ENCODE measurements around the gene GRIK4.
"Not testable (repeated sequence)": the region's sequence is repeated elsewhere in the genome, so short reads cannot be mapped to it uniquely, and the experiment has no call there.

GRIK4 gene

GRCh38 chr11:120610111-120610510, 98.6 kb downstream of the GRIK4 start:
- DNase-seq: no peak

GRCh38 chr11:120611581-120611980, 100.0 kb downstream of the GRIK4 start:
- no peak for DNase-seq

- no peak for DNase-seq
Observed at GRCh38 chr11:120612513-120613263, 101.1 kb downstream of the GRIK4 start.

GRCh38 chr11:120613264-120614226, 102.0 kb downstream of the GRIK4 start:
- DNase-seq: no peak

GRCh38 chr11:120615391-120615790, 103.8 kb downstream of the GRIK4 start:
- DNase-seq: no peak

GRCh38 chr11:120618399-120618798, 106.9 kb downstream of the GRIK4 start:
- DNase-seq: no peak

DNA sequence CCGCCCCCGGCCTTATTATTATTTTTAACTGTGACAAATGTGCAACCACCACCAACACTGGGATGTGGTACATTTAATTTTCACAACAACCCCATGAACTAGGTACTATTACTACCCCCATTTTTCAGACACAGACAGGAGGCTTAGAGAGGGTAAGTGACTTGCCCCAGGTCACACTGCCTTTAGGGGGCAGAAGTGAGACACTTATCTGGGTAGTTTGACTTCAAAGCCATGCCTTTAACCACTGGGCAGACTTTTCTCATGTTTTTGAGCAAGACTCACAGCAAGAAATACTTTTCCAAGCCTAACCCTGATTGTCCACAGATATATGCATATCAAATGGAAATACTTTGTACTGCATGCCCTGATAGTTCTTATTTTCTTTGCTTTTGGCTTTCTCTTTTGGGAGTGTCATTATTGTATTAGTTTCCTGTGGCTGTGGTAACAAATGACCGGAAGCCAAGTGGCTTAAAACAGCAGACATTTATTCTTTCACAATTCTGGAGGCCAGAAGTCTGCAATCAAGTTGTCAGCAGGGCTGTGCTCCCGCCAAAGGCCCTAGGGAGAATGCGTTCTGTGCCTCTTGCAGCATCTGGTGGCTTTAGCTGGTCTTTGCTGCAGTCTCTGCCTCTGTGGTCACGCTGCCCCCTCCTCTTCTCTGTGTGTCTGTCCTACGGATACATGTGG, 110.8 kb downstream of the GRIK4 start:
- DNase-seq: peak; percentile 2 to 6

DNA sequence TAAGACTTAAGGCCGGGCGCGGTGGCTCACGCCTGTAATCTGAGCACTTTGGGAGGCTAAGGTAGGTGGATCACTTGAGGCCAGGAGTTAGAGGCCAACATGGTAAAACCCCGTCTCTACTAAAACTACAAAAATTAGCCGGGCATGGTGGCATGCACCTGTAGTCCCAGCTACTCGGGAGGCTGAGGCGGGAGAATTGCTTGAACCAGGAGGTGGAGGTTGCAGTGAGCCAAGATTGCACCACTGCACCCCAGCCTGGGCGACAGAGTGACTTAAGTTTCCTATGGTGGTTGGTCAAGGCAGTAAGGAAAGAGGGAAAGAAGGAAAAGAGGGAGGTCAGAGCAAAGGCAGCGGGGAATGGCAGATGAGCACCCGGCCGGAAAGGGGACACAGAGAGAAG, 113.4 kb downstream of the GRIK4 start:
- not testable (repeated sequence) for DNase-seq

DNA sequence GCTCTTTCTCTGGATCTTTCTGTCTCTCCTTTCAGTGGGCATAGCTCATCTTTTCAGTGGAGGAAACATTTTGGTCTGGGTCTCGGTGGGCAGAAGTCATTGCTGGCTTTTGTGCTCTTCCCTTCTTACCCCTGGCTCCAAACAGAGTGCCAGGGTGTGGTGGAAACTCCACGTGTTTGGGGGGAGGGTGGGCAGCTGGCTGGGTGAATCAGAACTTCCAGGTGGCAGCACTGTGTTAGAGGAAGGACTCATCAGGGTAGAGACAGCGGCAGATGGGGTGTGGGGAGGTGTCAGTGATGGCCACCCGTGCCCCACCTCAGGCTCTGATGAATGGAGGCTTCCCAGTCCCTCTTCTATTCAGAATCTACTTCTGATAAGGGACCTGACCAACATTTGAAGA, 114.0 kb downstream of the GRIK4 start:
- DNase-seq: no peak

DNA sequence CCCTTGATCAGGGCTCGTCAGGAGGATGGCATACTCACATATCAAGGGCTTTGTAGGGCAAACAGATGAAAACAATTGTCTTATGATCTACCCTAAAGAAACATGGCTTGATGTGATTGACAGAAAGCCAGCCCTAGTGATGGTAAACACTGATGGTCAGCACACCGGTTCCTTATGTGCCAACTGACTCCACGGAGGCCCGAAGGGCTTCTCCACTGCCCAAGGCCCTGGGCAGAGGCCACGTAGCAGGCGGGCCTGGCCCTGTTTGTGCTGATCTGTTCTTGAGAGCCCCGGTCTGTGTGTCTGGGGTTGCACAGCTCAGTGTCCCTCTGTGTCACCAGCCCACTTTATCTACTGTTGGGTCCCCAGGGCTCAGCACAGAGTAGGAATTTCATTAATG, 115.2 kb downstream of the GRIK4 start:
- DNase-seq: no peak

- DNase-seq: no peak
Observed at GRCh38 chr11:120627327-120628163, 116.0 kb downstream of the GRIK4 start.

DNA sequence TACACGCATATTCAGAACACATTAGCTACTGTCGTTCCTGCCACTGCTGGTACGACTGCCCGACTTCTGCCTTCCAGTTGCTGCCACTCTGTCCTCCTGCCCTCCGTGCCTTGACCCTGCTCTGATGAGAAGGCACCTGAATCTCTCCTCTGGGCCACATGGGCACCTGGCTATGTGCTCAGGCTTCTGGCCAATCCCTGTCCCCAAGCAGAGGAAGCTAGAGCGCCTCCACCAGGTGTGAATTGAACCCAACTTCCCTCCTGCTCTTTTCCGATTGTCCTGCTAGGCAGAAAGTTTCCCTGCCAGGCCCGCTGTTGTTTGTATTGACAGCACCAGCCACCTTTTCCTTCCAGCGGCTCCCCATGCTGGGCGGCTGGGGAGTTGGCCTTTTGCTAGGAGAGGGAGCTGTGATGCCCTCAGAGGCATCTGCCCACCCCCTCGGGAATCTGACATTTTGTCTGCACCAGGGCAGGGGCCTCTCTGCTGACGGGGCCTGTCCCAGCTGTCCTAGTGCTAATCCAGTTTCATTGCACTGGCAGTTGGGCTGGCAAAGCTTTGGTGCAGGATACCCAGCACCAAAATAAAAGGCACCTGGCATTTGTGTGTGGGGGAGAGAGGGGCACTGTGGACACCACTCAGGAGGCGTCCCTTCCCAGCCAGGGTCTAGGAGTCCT, 118.0 kb downstream of the GRIK4 start:
- no peak for DNase-seq

DNA sequence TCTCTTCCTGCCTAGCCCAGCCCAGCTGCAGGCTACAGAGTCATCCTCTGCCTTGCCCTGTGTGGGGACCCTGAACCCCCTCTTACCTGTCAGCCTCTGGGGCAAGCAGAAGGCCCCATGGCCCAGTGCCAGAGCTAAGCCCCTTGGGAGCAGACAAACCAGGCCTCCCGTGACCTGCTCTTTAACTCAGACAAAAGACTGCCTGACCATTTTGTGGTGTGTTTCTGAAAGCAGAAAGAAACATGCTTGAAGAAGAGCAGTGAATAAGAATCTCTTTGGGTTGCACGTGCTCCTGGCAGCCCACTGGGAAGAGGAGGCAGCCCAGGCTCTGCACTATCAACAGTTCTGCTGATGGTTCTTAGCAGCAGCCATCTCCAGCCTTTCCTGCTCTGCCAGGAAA, 118.6 kb downstream of the GRIK4 start:
- no peak for DNase-seq

- no peak for DNase-seq
Observed at GRCh38 chr11:120632579-120632978, 121.0 kb downstream of the GRIK4 start.

DNA sequence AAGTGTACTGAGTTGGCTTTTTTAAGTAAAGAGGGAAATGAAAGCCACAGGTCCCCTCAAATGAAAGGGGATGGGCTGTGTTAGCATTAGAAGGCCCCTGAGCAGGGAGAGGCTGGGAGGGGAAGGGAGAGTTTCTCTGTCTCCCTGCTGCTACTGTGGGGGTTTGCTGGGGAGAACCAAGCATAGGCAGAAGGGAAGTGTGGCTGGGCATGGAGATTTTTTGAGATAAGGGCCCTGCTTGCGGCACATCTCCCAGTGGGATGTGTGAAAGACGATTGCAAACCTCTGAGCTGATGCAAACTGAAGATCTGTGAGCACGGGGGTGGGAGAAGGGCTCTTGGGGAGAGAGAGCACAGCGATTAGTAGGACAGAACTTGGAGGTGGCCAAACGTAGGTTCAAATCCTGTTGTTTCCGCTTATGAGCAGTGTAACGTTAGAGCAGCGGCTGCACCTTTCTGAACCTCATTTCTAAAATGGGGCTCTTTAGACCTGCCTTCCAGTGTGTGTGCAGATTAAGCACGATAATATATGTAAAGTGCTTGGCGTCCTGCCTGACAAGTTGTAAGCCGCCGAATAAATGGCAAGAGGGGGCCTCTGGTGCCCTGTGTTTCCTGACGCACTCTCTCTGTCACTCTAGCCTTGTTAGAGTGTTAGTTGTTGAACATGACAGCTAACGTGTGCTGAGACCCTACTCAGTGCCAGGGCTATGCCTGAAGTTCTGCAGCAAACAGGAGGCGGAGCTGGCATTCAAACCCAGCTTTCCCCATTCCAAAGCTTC, 122.3 kb downstream of the GRIK4 start:
- DNase-seq: no peak

DNA sequence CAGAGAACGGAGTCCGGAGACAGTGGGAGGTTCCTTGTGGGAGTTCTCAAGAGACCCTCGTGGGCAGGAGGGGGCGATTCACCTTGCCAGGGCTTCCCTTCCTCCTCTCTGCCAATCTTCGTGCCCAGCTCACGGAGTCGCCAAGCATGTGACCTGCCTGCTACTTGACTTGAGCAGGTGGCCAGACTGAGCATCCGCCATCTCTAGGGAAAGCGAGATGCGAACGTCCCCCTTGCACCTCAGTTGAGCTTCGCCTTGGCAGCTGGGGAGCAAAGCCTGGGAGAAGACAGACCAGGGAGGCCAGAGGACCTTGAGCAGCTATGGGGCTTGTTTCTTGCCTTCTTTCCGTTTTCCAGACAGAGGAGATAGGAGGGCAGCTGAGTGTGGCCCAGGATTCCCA, 123.2 kb downstream of the GRIK4 start:
- no peak for DNase-seq

DNA sequence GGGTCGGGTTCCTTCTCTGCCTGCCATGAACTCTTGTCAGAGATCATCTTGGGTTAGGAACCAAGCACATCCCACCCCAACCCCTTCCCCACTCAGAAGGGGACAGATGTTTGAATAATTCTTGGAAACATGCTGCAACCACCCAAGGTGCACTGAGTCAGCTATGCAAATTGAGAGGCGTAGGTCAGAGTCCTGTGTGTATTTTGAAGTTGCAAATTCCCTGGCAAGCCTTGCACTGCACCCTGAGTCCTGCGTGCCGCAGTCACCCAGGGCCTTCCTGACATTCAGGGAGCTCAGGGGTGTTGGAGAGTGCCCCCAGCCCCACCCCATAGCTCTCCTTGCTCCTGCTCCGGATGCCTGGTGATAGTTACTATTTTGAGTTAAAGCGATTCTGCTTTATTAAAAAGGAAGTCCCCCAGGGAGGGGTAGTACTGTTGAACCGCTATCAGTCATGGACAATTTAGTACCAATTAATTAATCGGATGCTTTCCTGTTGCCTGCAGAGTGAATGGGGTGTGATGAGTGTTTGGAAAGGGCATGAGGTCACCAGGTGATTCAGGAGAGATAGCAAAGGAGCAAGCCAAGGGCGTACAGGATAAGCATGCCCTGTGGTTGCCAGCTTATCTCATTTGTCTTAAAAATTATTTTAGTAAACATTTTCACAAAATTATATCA, 123.7 kb downstream of the GRIK4 start:
- no peak for DNase-seq

DNA sequence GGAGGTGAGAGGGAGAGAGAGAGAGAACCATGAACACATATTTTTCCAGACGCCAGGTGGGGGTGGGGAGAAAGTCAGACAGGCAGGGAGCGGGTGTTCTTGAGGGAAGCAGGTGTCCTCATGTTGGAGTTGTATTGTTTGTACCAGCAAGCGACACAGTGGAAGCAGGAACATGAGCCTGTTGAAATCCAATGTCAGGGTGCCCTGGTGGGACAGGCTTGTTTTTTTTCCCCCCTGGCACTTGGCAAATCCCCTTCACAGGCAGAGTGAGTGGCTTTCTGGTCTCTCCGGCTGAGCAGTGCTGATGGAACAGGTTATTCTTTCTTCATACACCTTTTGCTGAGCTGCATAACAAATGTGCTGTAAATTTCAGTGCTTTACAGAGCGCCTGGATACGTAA, 125.6 kb downstream of the GRIK4 start:
- no peak for DNase-seq

DNA sequence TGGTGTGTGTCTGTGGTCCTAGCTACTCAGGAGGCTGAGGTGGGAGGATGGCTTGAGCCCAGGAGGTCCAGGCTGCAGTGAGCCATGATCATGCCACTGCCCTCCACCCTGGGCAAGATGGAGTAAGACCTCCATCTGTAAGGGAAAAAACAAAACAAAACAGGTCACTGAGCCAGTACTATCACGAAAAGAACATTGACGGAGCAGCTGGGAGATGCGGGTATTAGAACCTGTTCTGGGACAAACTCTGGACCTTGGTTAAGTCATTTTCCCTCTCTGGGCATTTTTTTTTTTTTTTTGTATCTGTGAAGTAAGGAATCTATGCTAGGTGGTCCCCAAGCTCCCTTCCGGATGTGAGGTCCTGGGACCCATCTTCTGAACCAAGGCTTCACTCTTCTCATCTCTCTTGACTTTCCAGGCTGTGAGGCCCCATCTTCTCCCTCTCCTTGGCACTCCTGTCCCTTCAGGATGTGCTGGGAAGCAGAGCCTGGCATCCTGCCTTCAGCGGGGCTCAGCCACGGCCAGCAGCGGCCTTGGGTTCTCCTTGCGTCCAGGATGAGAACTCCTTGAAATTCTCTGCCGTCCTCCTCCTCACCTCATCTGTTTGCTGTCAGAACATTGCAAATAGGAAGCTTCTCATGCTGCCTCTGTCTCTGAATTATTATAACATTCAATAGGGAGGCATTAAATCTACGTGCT, 130.8 kb downstream of the GRIK4 start:
- DNase-seq: no peak

DNA sequence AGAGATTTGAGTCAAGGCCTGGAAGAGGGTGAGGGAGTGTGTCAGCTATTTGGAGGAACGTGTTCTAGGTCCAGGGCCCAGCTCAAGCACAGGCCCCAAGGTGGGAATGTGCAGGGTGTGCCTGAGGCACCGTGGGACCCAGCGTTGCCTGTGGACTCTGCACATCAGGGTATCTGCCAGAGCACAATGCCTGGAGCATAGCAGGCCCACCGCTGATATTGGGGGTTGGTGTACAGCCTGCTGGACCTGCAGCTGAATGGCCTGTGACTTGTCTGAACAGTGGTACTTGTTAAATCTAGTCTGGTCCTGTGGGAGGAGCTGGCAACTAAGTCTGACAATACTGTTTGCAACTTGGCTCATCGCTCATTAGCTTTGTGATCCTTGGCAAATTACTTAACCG, 131.7 kb downstream of the GRIK4 start:
- DNase-seq: no peak
